ENCODE data around the gene BLOC1S1. TPM values are rescaled to one million over a fixed set of nuclear protein-coding genes. Genes with fewer than 3 reads are reported as not detected.
A peak's percentile ranks its signal among the peaks of the same experiment; 100 is the strongest.

Gene BLOC1S1
- total and polyA plus RNA-seq, 2 donors: 168 to 190 TPM

GRCh38 chr12:55715169-55715764 lies 579 bp upstream of the BLOC1S1 start:
- H3K4me1 ChIP-seq (ENCODE audit: control insufficient read depth in 2 of 2, insufficient read depth in 2 of 2, low read length in 2 of 2): peaks cover 16 to 37% of the 10 kb centered on the region in 2 donors
- 85% methylated on average over 7 of the region's 7 CpGs for WGBS

GRCh38 chr12:55716582-55716957 lies 724 bp downstream of the BLOC1S1 start:
- Histone ChIP-seq H3K4me1 (ENCODE audit: control insufficient read depth in 2 of 2, insufficient read depth in 2 of 2, low read length in 2 of 2) (peaks cover 16 to 37% of the 10 kb centered on the region in 2 donors), H3K36me3 (ENCODE audit: control insufficient read depth in 2 of 2, insufficient read depth in 2 of 2, low read length in 1 of 2) (peaks cover 15 to 29% of the 10 kb centered on the region in 2 donors), H3K4me3 (ENCODE audit: low read length in 2 of 2) (peak overlapping the region; percentile 89 to 96), H3K27me3 (ENCODE audit: control insufficient read depth in 2 of 2, insufficient read depth in 1 of 2, low read length in 1 of 2) (peaks cover 0 to 16% of the 10 kb centered on the region in 2 donors), H3K27ac (ENCODE audit: low read depth in 1 of 2, low read length in 1 of 2) (peak overlapping the region; percentile 56 to 87), H3K9me3 (ENCODE audit: control insufficient read depth in 2 of 2, insufficient read depth in 1 of 2, low read length in 1 of 2) (no peaks in the 10 kb centered on the region)
- 4% methylated on average over 13 of the region's 13 CpGs for WGBS
- DNase-seq (ENCODE audit: low read depth in 6 of 9, low spot score in 9 of 9): no peak

More at GRCh38 chr12:55715169-55715764, 579 bp upstream of the BLOC1S1 start:
- Histone ChIP-seq H3K27me3 (ENCODE audit: control insufficient read depth in 2 of 2, insufficient read depth in 1 of 2, low read length in 1 of 2) (peaks cover 0 to 28% of the 10 kb centered on the region in 2 donors), H3K4me3 (ENCODE audit: low read length in 2 of 2) (peak overlapping the region; percentile 89 to 96), H3K9me3 (ENCODE audit: control insufficient read depth in 2 of 2, insufficient read depth in 1 of 2, low read length in 1 of 2) (no peaks in the 10 kb centered on the region), H3K36me3 (ENCODE audit: control insufficient read depth in 2 of 2, insufficient read depth in 2 of 2, low read length in 1 of 2) (peaks cover 12 to 18% of the 10 kb centered on the region in 2 donors), H3K27ac (ENCODE audit: low read depth in 1 of 2, low read length in 1 of 2) (peak overlapping the region; percentile 27 to 92)
- DNase-seq (ENCODE audit: low read depth in 6 of 9, low spot score in 9 of 9): no peak

- Histone ChIP-seq H3K4me3 (ENCODE audit: low read length in 2 of 2) (peak overlapping the region; percentile 89 to 96), H3K9me3 (ENCODE audit: control insufficient read depth in 2 of 2, insufficient read depth in 1 of 2, low read length in 1 of 2) (no peaks in the 10 kb centered on the region), H3K27ac (ENCODE audit: low read depth in 1 of 2, low read length in 1 of 2) (peak overlapping the region in 1 of 2 donors; percentile 39), H3K36me3 (ENCODE audit: control insufficient read depth in 2 of 2, insufficient read depth in 2 of 2, low read length in 1 of 2) (peaks cover 15 to 32% of the 10 kb centered on the region in 2 donors), H3K4me1 (ENCODE audit: control insufficient read depth in 2 of 2, insufficient read depth in 2 of 2, low read length in 2 of 2) (peaks cover 16 to 37% of the 10 kb centered on the region in 2 donors), H3K27me3 (ENCODE audit: control insufficient read depth in 2 of 2, insufficient read depth in 1 of 2, low read length in 1 of 2) (peaks cover 0 to 9% of the 10 kb centered on the region in 2 donors)
- no peak for DNase-seq (ENCODE audit: low read depth in 6 of 9, low spot score in 9 of 9)
- WGBS: 61% methylated on average over 8 of the region's 8 CpGs
Observed at GRCh38 chr12:55717011-55718007, 1.5 kb downstream of the BLOC1S1 start.

- H3K4me3 ChIP-seq (ENCODE audit: low read length in 2 of 2): no peak overlapping the region
Observed at GRCh38 chr12:55718015-55718414, 2.2 kb downstream of the BLOC1S1 start.

GRCh38 chr12:55718624-55719275 lies 2.9 kb downstream of the BLOC1S1 start:
- H3K27ac ChIP-seq (ENCODE audit: low read depth in 1 of 2, low read length in 1 of 2): no peak overlapping the region
- peaks cover 18 to 34% of the 10 kb centered on the region in 2 donors for H3K36me3 ChIP-seq (ENCODE audit: control insufficient read depth in 2 of 2, insufficient read depth in 2 of 2, low read length in 1 of 2)
- 96% methylated on average over 4 of the region's 4 CpGs for WGBS
- H3K9me3 ChIP-seq (ENCODE audit: control insufficient read depth in 2 of 2, insufficient read depth in 1 of 2, low read length in 1 of 2): peaks cover 0 to under 1% of the 10 kb centered on the region in 2 donors
- no peak overlapping the region for H3K4me3 ChIP-seq (ENCODE audit: low read length in 2 of 2)
- H3K27me3 ChIP-seq (ENCODE audit: control insufficient read depth in 2 of 2, insufficient read depth in 1 of 2, low read length in 1 of 2): no peaks in the 10 kb centered on the region
- H3K4me1 ChIP-seq (ENCODE audit: control insufficient read depth in 2 of 2, insufficient read depth in 2 of 2, low read length in 2 of 2): peaks cover 16 to 37% of the 10 kb centered on the region in 2 donors
- DNase-seq (ENCODE audit: low read depth in 6 of 9, low spot score in 9 of 9): no peak

More at GRCh38 chr12:55718015-55718414, 2.2 kb downstream of the BLOC1S1 start:
- WGBS: 91% methylated on average over 4 of the region's 4 CpGs
- H3K36me3 ChIP-seq (ENCODE audit: control insufficient read depth in 2 of 2, insufficient read depth in 2 of 2, low read length in 1 of 2): peaks cover 15 to 32% of the 10 kb centered on the region in 2 donors
- DNase-seq (ENCODE audit: low read depth in 6 of 9, low spot score in 9 of 9): no peak
- peaks cover 16 to 37% of the 10 kb centered on the region in 2 donors for H3K4me1 ChIP-seq (ENCODE audit: control insufficient read depth in 2 of 2, insufficient read depth in 2 of 2, low read length in 2 of 2)
- H3K9me3 ChIP-seq (ENCODE audit: control insufficient read depth in 2 of 2, insufficient read depth in 1 of 2, low read length in 1 of 2): no peaks in the 10 kb centered on the region
- no peak overlapping the region for H3K27ac ChIP-seq (ENCODE audit: low read depth in 1 of 2, low read length in 1 of 2)
- H3K27me3 ChIP-seq (ENCODE audit: control insufficient read depth in 2 of 2, insufficient read depth in 1 of 2, low read length in 1 of 2): peaks cover 0 to 3% of the 10 kb centered on the region in 2 donors

GRCh38 chr12:55719371-55719770 lies 3.5 kb downstream of the BLOC1S1 start:
- Histone ChIP-seq H3K36me3 (ENCODE audit: control insufficient read depth in 2 of 2, insufficient read depth in 2 of 2, low read length in 1 of 2) (peaks cover 25 to 40% of the 10 kb centered on the region in 2 donors), H3K27me3 (ENCODE audit: control insufficient read depth in 2 of 2, insufficient read depth in 1 of 2, low read length in 1 of 2) (no peaks in the 10 kb centered on the region), H3K27ac (ENCODE audit: low read depth in 1 of 2, low read length in 1 of 2) (no peak overlapping the region), H3K4me1 (ENCODE audit: control insufficient read depth in 2 of 2, insufficient read depth in 2 of 2, low read length in 2 of 2) (peaks cover 16 to 40% of the 10 kb centered on the region in 2 donors), H3K4me3 (ENCODE audit: low read length in 2 of 2) (no peak overlapping the region), H3K9me3 (ENCODE audit: control insufficient read depth in 2 of 2, insufficient read depth in 1 of 2, low read length in 1 of 2) (peaks cover 0 to 6% of the 10 kb centered on the region in 2 donors)
- no peak for DNase-seq (ENCODE audit: low read depth in 6 of 9, low spot score in 9 of 9)
- WGBS: 96% methylated on average over 7 of the region's 7 CpGs

- Histone ChIP-seq H3K27me3 (ENCODE audit: control insufficient read depth in 2 of 2, insufficient read depth in 1 of 2, low read length in 1 of 2) (no peaks in the 10 kb centered on the region), H3K4me3 (ENCODE audit: low read length in 2 of 2) (no peak within 1 kb of the TSS), H3K36me3 (ENCODE audit: control insufficient read depth in 2 of 2, insufficient read depth in 2 of 2, low read length in 1 of 2) (peaks cover 30 to 42% of the 10 kb centered on the region in 2 donors), H3K9me3 (ENCODE audit: control insufficient read depth in 2 of 2, insufficient read depth in 1 of 2, low read length in 1 of 2) (peaks cover 0 to 6% of the 10 kb centered on the region in 2 donors), H3K27ac (ENCODE audit: low read depth in 1 of 2, low read length in 1 of 2) (no peak within 1 kb of the TSS), H3K4me1 (ENCODE audit: control insufficient read depth in 2 of 2, insufficient read depth in 2 of 2, low read length in 2 of 2) (peaks cover 16 to 47% of the 10 kb centered on the region in 2 donors)
- no peak for DNase-seq (ENCODE audit: low read depth in 6 of 9, low spot score in 9 of 9)
- 89% methylated on average over 6 of the region's 6 CpGs for WGBS
Observed at GRCh38 chr12:55720071-55720564, 4.3 kb downstream of the BLOC1S1 start, which contains the start of gene RDH5. Gene RDH5, plus strand, starts transcription at chr12:55720393. Its CDS starts 792 bp downstream, at chr12:55721185.

GRCh38 chr12:55720894-55721444 lies 5.1 kb downstream of the BLOC1S1 start:
- DNase-seq (ENCODE audit: low read depth in 6 of 9, low spot score in 9 of 9): no peak
- Histone ChIP-seq H3K27ac (ENCODE audit: low read depth in 1 of 2, low read length in 1 of 2) (no peak overlapping the region), H3K36me3 (ENCODE audit: control insufficient read depth in 2 of 2, insufficient read depth in 2 of 2, low read length in 1 of 2) (peaks cover 30 to 42% of the 10 kb centered on the region in 2 donors), H3K4me3 (ENCODE audit: low read length in 2 of 2) (no peak overlapping the region), H3K9me3 (ENCODE audit: control insufficient read depth in 2 of 2, insufficient read depth in 1 of 2, low read length in 1 of 2) (peaks cover 0 to 6% of the 10 kb centered on the region in 2 donors), H3K4me1 (ENCODE audit: control insufficient read depth in 2 of 2, insufficient read depth in 2 of 2, low read length in 2 of 2) (peaks cover 11 to 43% of the 10 kb centered on the region in 2 donors), H3K27me3 (ENCODE audit: control insufficient read depth in 2 of 2, insufficient read depth in 1 of 2, low read length in 1 of 2) (no peaks in the 10 kb centered on the region)
- WGBS: 96% methylated on average over 9 of the region's 9 CpGs
